K562 (cell line): Measurements from ENCODE around the gene SCN8A. TPM values are rescaled to one million over a fixed set of nuclear protein-coding genes. Genes with fewer than 3 reads are reported as not detected.

Experiments
- RBM15 ChIP-seq: fragments of 200-400 bp; formaldehyde crosslinking; IDR thresholded peaks from 2 replicates; pipeline ENCODE4 v1.6.1; 2018; ENCODE audit warnings: mild to moderate bottlenecking, low read length, moderate library complexity; ENCODE audit not compliant: insufficient read depth
- XRCC4 ChIP-seq: IDR thresholded peaks from one replicate; pipeline ENCODE4 v1.6.1; 2011; ENCODE audit not compliant: insufficient read depth, insufficient read length; ENCODE audit errors: extremely low read depth
- ZNF121 ChIP-seq: sonication (generic); formaldehyde crosslinking; conservative IDR thresholded peaks from 2 replicates; pipeline ENCODE4 v1.8.0; 2022; ENCODE audit warnings: missing genetic modification reagents
- ZNF316 ChIP-seq: fragments of 450-650 bp; IDR thresholded peaks from 2 replicates; pipeline ENCODE4 v1.6.1; 2016
- polyA plus RNA-seq, 8 experiments: library from polyadenylated mRNA; depleted of rRNA in 4 of 8; stranded (reverse) in 5 of 8; unstranded in 3 of 8; fragments of >200 nt; fragmentation: Nextera tagmentation in 2 of 8; fragmentation: Illumina TruSeq in 1 of 8; extraction: Ambion mirVana in 2 of 8; extraction: Trizol in 1 of 8; gene quantifications; 2 replicates each; pipeline versions ENCODE4 v1.2.1 to v1.2.3, GENCODE V29; 2011 to 2014; ENCODE audit warnings: inconsistent platforms in 1 of 8, missing spikeins in 1 of 8
- total RNA-seq, 7 experiments: library from RNA; depleted of rRNA in 6 of 7; stranded (reverse); fragments of >200 nt in 6 of 7; fragmentation: Illumina TruSeq in 2 of 7; extraction: Trizol in 2 of 7; gene quantifications; 2 replicates each; pipeline versions ENCODE4 v1.2.1 to v1.2.3, GENCODE V29; 2011 to 2021; ENCODE audit warnings: low replicate concordance in 1 of 7
- TF ChIP-seq, protein P1 (sequence below), 2 experiments: fragments of 450-650 bp in 1 of 2; sonication (generic) in 1 of 2; formaldehyde crosslinking in 1 of 2; IDR thresholded peaks; 2 replicates each; pipeline versions ENCODE4 v1.7.1 to v1.9.0; 2016 to 2022; ENCODE audit warnings: inconsistent platforms in 1 of 2, mild to moderate bottlenecking in 1 of 2, missing genetic modification reagents in 1 of 2
- TF ChIP-seq, protein P2 (sequence below): fragments of 250-450 bp; sonication (Bioruptor Pico); IDR thresholded peaks from 2 replicates; pipeline ENCODE4 v1.8.0; 2022; ENCODE audit warnings: moderate library complexity, mild to moderate bottlenecking, inconsistent platforms

SCN8A gene
- total and polyA plus RNA-seq, 9 of the 15 experiments (the other 6 are each of a cell fraction or from before 2014, with no cell fraction given): 0.03 to 0.29 (median 0.15) TPM; not detected in 1

DNA sequence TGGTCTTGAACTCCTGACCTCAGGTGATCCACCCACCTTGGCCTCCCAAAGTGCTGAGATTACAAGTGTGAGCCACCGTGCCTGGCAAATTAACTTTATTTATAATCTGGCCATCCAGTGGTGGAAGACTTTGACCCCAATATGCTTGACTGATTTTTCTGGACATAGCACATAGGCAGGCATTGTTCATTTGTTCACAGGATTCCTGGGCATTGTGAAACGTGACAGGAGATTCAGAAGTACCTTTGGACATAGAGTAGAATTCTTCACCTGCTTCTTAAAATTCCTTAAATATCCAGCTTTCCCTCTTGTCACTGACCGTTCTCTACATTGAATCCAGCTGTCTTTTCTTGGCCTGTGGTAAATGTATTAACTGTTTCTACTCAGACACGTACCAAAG is 103.1 kb downstream of the SCN8A start (continued):
- TF ChIP-seq, protein P1, sequence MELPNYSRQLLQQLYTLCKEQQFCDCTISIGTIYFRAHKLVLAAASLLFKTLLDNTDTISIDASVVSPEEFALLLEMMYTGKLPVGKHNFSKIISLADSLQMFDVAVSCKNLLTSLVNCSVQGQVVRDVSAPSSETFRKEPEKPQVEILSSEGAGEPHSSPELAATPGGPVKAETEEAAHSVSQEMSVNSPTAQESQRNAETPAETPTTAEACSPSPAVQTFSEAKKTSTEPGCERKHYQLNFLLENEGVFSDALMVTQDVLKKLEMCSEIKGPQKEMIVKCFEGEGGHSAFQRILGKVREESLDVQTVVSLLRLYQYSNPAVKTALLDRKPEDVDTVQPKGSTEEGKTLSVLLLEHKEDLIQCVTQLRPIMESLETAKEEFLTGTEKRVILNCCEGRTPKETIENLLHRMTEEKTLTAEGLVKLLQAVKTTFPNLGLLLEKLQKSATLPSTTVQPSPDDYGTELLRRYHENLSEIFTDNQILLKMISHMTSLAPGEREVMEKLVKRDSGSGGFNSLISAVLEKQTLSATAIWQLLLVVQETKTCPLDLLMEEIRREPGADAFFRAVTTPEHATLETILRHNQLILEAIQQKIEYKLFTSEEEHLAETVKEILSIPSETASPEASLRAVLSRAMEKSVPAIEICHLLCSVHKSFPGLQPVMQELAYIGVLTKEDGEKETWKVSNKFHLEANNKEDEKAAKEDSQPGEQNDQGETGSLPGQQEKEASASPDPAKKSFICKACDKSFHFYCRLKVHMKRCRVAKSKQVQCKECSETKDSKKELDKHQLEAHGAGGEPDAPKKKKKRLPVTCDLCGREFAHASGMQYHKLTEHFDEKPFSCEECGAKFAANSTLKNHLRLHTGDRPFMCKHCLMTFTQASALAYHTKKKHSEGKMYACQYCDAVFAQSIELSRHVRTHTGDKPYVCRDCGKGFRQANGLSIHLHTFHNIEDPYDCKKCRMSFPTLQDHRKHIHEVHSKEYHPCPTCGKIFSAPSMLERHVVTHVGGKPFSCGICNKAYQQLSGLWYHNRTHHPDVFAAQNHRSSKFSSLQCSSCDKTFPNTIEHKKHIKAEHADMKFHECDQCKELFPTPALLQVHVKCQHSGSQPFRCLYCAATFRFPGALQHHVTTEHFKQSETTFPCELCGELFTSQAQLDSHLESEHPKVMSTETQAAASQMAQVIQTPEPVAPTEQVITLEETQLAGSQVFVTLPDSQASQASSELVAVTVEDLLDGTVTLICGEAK (IDR thresholded peaks at IDR 0.05): no peak
- TF ChIP-seq, protein P1 (CRISPR knock-in tag; IDR thresholded peaks at IDR 0.05): no peak
- TF ChIP-seq XRCC4 (no peak), ZNF316 (no peak), ZNF121 (CRISPR knock-in tag) (no peak), RBM15 (no peak)
- TF ChIP-seq, protein P2, sequence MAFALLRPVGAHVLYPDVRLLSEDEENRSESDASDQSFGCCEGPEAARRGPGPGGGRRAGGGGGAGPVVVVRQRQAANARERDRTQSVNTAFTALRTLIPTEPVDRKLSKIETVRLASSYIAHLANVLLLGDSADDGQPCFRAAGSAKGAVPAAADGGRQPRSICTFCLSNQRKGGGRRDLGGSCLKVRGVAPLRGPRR (CRISPR knock-in tag): no peak
- TF ChIP-seq, all 486 proteins: peak for 0
